GM23338 (cell line): ENCODE data around the gene ALX3. TPM values are rescaled to one million over a fixed set of nuclear protein-coding genes. Genes with fewer than 3 reads are reported as not detected.

Source experiments
- ATAC-seq: fragments of 200-7000 bp; cut with Tn5 transposase; 3 replicates; pipeline ENCODE4 v1.9.1; 2020
- DNase-seq: peaks from one replicate; pipeline ENCODE4 v3.0.0-alpha.2; 2015; ENCODE audit warnings: low spot score
- H2AFZ ChIP-seq: fragments of 200-600 bp; sonication (generic); 2 replicates; pipeline ENCODE4 v1.8.0; 2016; ENCODE audit warnings: antibody characterized with exemption, mild to moderate bottlenecking, moderate library complexity
- H3F3A ChIP-seq: fragments of 200-600 bp; sonication (generic); replicated peaks from 2 replicates; pipeline ENCODE4 v1.8.0; 2017; ENCODE audit warnings: antibody characterized with exemption, mixed run types, low read depth
- H3K27ac ChIP-seq: fragments of 200-600 bp; sonication (generic); 2 replicates; pipeline ENCODE4 v1.6.1; 2016; ENCODE audit warnings: low read depth
- H3K27me3 ChIP-seq: fragments of 200-600 bp; sonication (generic); 2 replicates; pipeline ENCODE4 v1.8.0; 2016; ENCODE audit warnings: mild to moderate bottlenecking, mixed run types, moderate library complexity; ENCODE audit not compliant: insufficient read depth
- H3K36me3 ChIP-seq: fragments of 200-600 bp; sonication (generic); 2 replicates; pipeline ENCODE4 v1.8.0; 2016; ENCODE audit warnings: mild to moderate bottlenecking; ENCODE audit not compliant: insufficient read depth
- H3K4me1 ChIP-seq: fragments of 200-600 bp; sonication (generic); 2 replicates; pipeline ENCODE4 v1.8.0; 2016; ENCODE audit warnings: mild to moderate bottlenecking, moderate library complexity; ENCODE audit not compliant: insufficient read depth
- H3K4me2 ChIP-seq: fragments of 200-600 bp; sonication (generic); 2 replicates; pipeline ENCODE4 v1.7.1; 2017; ENCODE audit warnings: mixed run types
- H3K4me3 ChIP-seq: fragments of 200-600 bp; sonication (generic); 2 replicates; pipeline ENCODE4 v1.6.1; 2016; ENCODE audit warnings: mixed run types
- H3K79me2 ChIP-seq: fragments of 200-600 bp; sonication (generic); replicated peaks from 2 replicates; pipeline ENCODE4 v1.8.0; 2017; ENCODE audit warnings: mild to moderate bottlenecking; ENCODE audit not compliant: insufficient read depth
- H3K9me2 ChIP-seq: fragments of 200-600 bp; sonication (generic); 2 replicates; pipeline ENCODE4 v1.8.0; 2017; ENCODE audit not compliant: insufficient read depth
- H4K20me1 ChIP-seq: fragments of 200-600 bp; sonication (generic); replicated peaks from 2 replicates; pipeline ENCODE4 v1.8.0; 2017; ENCODE audit warnings: mild to moderate bottlenecking; ENCODE audit not compliant: insufficient read depth
- H3K27ac Mint-ChIP-seq: 2 replicates; pipeline ENCODE4 v1.8.0; 2020; ENCODE audit warnings: inconsistent platforms, mild to moderate bottlenecking, moderate library complexity, mixed read lengths
- H3K27me3 Mint-ChIP-seq: 3 replicates; pipeline ENCODE4 v1.8.0; 2022; ENCODE audit warnings: low read depth, mild to moderate bottlenecking, moderate library complexity, mixed read lengths, inconsistent platforms; ENCODE audit not compliant: insufficient read depth, poor library complexity
- H3K36me3 Mint-ChIP-seq: 3 replicates; pipeline ENCODE4 v1.8.0; 2021; ENCODE audit warnings: low read depth, mild to moderate bottlenecking, inconsistent platforms, moderate library complexity, mixed read lengths
- H3K4me1 Mint-ChIP-seq: 3 replicates; pipeline ENCODE4 v1.8.0; 2020; ENCODE audit warnings: mild to moderate bottlenecking, inconsistent platforms, mixed read lengths
- H3K4me3 Mint-ChIP-seq: 3 replicates; pipeline ENCODE4 v1.8.0; 2021; ENCODE audit warnings: moderate library complexity, mild to moderate bottlenecking, inconsistent platforms, mixed read lengths
- H3K9me3 Mint-ChIP-seq: 3 replicates; pipeline ENCODE4 v1.8.0; 2020; ENCODE audit warnings: moderate library complexity, mild to moderate bottlenecking, inconsistent platforms, mixed read lengths
- CREB1 ChIP-seq: fragments of 250-450 bp; sonication (Bioruptor Pico); IDR thresholded peaks from 2 replicates; pipeline ENCODE4 v1.5.0; 2020; ENCODE audit warnings: low read depth, mild to moderate bottlenecking, moderate library complexity
- EZH2 ChIP-seq: fragments of 200-600 bp; sonication (generic); IDR thresholded peaks from one replicate; pipeline ENCODE4 v1.8.0; 2017; ENCODE audit warnings: antibody characterized with exemption, mild to moderate bottlenecking, low read depth; ENCODE audit not compliant: unreplicated experiment
- EZH2phosphoT487 ChIP-seq: fragments of 200-600 bp; sonication (generic); IDR thresholded peaks from one replicate; pipeline ENCODE4 v1.8.1; 2018; ENCODE audit warnings: antibody characterized with exemption; ENCODE audit not compliant: unreplicated experiment
- JUNB ChIP-seq: IDR thresholded peaks from one replicate; pipeline ENCODE4 v1.6.1; 2016; ENCODE audit warnings: antibody characterized with exemption; ENCODE audit not compliant: unreplicated experiment
- NANOG ChIP-seq: IDR thresholded peaks from 2 replicates; pipeline ENCODE4 v1.6.1; 2016; ENCODE audit warnings: antibody characterized with exemption, borderline replicate concordance
- POLR2AphosphoS5 ChIP-seq: IDR thresholded peaks from 2 replicates; pipeline ENCODE4 v1.6.1; 2016; ENCODE audit warnings: antibody characterized with exemption, low read depth
- STAT1 ChIP-seq: IDR thresholded peaks from one replicate; pipeline ENCODE4 v1.6.1; 2016; ENCODE audit warnings: antibody characterized with exemption; ENCODE audit not compliant: unreplicated experiment
- ZNF114 ChIP-seq: fragments of 250-450 bp; sonication (Bioruptor Pico); IDR thresholded peaks from 2 replicates; pipeline ENCODE4 v1.5.0; 2020; ENCODE audit warnings: mild to moderate bottlenecking, moderate library complexity
- ZNF331 ChIP-seq: fragments of 250-450 bp; sonication (Bioruptor Pico); IDR thresholded peaks from 2 replicates; pipeline ENCODE4 v1.5.0; 2020; ENCODE audit warnings: low read depth, mild to moderate bottlenecking, moderate library complexity
- polyA plus RNA-seq: library from polyadenylated mRNA; unstranded; fragments of >200 nt; fragmentation: Nextera tagmentation; extraction: Ambion mirVana; gene quantifications from 2 replicates; pipeline ENCODE4 v1.2.1, GENCODE V29; 2016
- total RNA-seq: library from RNA; depleted of rRNA; stranded (reverse); fragments of >200 nt; shearing (Covaris generic); gene quantifications from 2 replicates; pipeline ENCODE4 v1.2.3, GENCODE V29; 2014
- TF ChIP-seq, protein P1 (sequence below): fragments of 250-450 bp; sonication (Bioruptor Pico); IDR thresholded peaks from 2 replicates; pipeline ENCODE4 v1.5.0; 2020; ENCODE audit warnings: mild to moderate bottlenecking, moderate library complexity
- TF ChIP-seq, protein P2 (sequence below): IDR thresholded peaks from one replicate; pipeline ENCODE4 v1.6.1; 2018; ENCODE audit warnings: antibody characterized with exemption; ENCODE audit not compliant: unreplicated experiment
- TF ChIP-seq, protein P3 (sequence below), 2 experiments: fragments of 200-600 bp in 1 of 2; sonication (generic) in 1 of 2; conservative IDR thresholded peaks; 2 replicates each; pipeline versions ENCODE4 v1.5.1 to v1.6.1; 2016 to 2017; ENCODE audit warnings: antibody characterized with exemption in 2 of 2, low read depth in 2 of 2, mild to moderate bottlenecking in 2 of 2, moderate library complexity in 1 of 2

The ALX3 gene
- total and polyA plus RNA-seq, 2 experiments from 2014 or later, result not detected

DNA sequence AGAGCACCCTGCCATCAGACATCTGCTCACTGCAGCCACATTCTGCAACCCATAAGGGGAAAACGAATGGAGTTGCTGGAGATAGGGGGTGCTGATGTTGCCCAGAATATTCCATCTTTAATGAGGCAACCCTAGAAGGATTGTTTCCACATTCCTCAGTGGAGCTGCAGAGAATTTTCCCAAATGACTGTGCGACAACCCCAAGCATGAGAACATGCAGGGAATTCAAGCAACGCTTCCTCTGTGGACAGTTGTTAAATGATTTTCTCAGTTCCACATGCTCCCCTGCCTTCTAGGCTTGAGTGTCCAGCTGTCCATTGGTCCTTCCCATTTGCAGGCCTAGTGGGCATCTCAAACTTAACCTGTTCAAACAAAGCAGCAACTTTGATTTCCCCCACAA is 21.3 kb upstream of the ALX3 start:
- ATAC-seq (no peak), DNase-seq (no peak)
- peaks cover 12% of the 10 kb centered on the region for H3K27me3 ChIP-seq
- no peak for TF ChIP-seq NANOG
- no peak for TF ChIP-seq JUNB
- TF ChIP-seq POLR2AphosphoS5, result no peak
- no peak for TF ChIP-seq EZH2phosphoT487
- TF ChIP-seq, protein P1, sequence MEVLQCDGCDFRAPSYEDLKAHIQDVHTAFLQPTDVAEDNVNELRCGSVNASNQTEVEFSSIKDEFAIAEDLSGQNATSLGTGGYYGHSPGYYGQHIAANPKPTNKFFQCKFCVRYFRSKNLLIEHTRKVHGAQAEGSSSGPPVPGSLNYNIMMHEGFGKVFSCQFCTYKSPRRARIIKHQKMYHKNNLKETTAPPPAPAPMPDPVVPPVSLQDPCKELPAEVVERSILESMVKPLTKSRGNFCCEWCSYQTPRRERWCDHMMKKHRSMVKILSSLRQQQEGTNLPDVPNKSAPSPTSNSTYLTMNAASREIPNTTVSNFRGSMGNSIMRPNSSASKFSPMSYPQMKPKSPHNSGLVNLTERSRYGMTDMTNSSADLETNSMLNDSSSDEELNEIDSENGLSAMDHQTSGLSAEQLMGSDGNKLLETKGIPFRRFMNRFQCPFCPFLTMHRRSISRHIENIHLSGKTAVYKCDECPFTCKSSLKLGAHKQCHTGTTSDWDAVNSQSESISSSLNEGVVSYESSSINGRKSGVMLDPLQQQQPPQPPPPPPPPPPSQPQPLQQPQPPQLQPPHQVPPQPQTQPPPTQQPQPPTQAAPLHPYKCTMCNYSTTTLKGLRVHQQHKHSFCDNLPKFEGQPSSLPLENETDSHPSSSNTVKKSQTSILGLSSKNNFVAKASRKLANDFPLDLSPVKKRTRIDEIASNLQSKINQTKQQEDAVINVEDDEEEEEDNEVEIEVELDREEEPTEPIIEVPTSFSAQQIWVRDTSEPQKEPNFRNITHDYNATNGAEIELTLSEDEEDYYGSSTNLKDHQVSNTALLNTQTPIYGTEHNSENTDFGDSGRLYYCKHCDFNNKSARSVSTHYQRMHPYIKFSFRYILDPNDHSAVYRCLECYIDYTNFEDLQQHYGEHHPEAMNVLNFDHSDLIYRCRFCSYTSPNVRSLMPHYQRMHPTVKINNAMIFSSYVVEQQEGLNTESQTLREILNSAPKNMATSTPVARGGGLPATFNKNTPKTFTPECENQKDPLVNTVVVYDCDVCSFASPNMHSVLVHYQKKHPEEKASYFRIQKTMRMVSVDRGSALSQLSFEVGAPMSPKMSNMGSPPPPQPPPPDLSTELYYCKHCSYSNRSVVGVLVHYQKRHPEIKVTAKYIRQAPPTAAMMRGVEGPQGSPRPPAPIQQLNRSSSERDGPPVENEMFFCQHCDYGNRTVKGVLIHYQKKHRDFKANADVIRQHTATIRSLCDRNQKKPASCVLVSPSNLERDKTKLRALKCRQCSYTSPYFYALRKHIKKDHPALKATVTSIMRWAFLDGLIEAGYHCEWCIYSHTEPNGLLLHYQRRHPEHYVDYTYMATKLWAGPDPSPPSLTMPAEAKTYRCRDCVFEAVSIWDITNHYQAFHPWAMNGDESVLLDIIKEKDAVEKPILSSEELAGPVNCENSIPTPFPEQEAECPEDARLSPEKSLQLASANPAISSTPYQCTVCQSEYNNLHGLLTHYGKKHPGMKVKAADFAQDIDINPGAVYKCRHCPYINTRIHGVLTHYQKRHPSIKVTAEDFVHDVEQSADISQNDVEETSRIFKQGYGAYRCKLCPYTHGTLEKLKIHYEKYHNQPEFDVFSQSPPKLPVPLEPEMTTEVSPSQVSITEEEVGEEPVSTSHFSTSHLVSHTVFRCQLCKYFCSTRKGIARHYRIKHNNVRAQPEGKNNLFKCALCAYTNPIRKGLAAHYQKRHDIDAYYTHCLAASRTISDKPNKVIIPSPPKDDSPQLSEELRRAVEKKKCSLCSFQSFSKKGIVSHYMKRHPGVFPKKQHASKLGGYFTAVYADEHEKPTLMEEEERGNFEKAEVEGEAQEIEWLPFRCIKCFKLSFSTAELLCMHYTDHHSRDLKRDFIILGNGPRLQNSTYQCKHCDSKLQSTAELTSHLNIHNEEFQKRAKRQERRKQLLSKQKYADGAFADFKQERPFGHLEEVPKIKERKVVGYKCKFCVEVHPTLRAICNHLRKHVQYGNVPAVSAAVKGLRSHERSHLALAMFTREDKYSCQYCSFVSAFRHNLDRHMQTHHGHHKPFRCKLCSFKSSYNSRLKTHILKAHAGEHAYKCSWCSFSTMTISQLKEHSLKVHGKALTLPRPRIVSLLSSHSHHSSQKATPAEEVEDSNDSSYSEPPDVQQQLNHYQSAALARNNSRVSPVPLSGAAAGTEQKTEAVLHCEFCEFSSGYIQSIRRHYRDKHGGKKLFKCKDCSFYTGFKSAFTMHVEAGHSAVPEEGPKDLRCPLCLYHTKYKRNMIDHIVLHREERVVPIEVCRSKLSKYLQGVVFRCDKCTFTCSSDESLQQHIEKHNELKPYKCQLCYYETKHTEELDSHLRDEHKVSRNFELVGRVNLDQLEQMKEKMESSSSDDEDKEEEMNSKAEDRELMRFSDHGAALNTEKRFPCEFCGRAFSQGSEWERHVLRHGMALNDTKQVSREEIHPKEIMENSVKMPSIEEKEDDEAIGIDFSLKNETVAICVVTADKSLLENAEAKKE (CRISPR knock-in tag), result no peak
- no peak for TF ChIP-seq CREB1 (CRISPR knock-in tag)
- no peak for TF ChIP-seq STAT1
- TF ChIP-seq, protein P2, sequence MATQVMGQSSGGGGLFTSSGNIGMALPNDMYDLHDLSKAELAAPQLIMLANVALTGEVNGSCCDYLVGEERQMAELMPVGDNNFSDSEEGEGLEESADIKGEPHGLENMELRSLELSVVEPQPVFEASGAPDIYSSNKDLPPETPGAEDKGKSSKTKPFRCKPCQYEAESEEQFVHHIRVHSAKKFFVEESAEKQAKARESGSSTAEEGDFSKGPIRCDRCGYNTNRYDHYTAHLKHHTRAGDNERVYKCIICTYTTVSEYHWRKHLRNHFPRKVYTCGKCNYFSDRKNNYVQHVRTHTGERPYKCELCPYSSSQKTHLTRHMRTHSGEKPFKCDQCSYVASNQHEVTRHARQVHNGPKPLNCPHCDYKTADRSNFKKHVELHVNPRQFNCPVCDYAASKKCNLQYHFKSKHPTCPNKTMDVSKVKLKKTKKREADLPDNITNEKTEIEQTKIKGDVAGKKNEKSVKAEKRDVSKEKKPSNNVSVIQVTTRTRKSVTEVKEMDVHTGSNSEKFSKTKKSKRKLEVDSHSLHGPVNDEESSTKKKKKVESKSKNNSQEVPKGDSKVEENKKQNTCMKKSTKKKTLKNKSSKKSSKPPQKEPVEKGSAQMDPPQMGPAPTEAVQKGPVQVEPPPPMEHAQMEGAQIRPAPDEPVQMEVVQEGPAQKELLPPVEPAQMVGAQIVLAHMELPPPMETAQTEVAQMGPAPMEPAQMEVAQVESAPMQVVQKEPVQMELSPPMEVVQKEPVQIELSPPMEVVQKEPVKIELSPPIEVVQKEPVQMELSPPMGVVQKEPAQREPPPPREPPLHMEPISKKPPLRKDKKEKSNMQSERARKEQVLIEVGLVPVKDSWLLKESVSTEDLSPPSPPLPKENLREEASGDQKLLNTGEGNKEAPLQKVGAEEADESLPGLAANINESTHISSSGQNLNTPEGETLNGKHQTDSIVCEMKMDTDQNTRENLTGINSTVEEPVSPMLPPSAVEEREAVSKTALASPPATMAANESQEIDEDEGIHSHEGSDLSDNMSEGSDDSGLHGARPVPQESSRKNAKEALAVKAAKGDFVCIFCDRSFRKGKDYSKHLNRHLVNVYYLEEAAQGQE, result no peak
- no peak for TF ChIP-seq ZNF114
- no peak for TF ChIP-seq ZNF331 (CRISPR knock-in tag)
- TF ChIP-seq EZH2, result no peak
- TF ChIP-seq, protein P3, sequence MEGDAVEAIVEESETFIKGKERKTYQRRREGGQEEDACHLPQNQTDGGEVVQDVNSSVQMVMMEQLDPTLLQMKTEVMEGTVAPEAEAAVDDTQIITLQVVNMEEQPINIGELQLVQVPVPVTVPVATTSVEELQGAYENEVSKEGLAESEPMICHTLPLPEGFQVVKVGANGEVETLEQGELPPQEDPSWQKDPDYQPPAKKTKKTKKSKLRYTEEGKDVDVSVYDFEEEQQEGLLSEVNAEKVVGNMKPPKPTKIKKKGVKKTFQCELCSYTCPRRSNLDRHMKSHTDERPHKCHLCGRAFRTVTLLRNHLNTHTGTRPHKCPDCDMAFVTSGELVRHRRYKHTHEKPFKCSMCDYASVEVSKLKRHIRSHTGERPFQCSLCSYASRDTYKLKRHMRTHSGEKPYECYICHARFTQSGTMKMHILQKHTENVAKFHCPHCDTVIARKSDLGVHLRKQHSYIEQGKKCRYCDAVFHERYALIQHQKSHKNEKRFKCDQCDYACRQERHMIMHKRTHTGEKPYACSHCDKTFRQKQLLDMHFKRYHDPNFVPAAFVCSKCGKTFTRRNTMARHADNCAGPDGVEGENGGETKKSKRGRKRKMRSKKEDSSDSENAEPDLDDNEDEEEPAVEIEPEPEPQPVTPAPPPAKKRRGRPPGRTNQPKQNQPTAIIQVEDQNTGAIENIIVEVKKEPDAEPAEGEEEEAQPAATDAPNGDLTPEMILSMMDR (conservative IDR thresholded peaks at IDR 0.05; ENCODE audit: low read depth in 2 of 2), result no peak
- Mint-ChIP-seq H3K27me3 (peaks cover 17% of the 10 kb centered on the region), H3K4me3 (no peak overlapping the region), H3K4me1 (peaks cover 9% of the 10 kb centered on the region), H3K27ac (no peak overlapping the region), H3K36me3 (no peaks in the 10 kb centered on the region), H3K9me3 (no peaks in the 10 kb centered on the region)
- no peak overlapping the region for H3K4me2 ChIP-seq
- no peaks in the 10 kb centered on the region for H4K20me1 ChIP-seq
- no peaks in the 10 kb centered on the region for H3K9me2 ChIP-seq
- H3K4me1 ChIP-seq, result no peaks in the 10 kb centered on the region; the same call in 1 of the 2 replicates
- no peaks in the 10 kb centered on the region for H3K36me3 ChIP-seq
- H2AFZ ChIP-seq, result no peak overlapping the region
- no peaks in the 10 kb centered on the region for H3K79me2 ChIP-seq
- H3K27ac ChIP-seq, result no peak overlapping the region
- H3K4me3 ChIP-seq, result no peak overlapping the region
- no peaks in the 10 kb centered on the region for H3F3A ChIP-seq
